Renal cortex interstitium (tissue), 15 donors: Measurements from ENCODE around the gene RC3H1. TPM values are rescaled to one million over a fixed set of nuclear protein-coding genes. Genes with fewer than 3 reads are reported as not detected.
"Not testable (repeated sequence)": the region's sequence is repeated elsewhere in the genome, so short reads cannot be mapped to it uniquely, and the experiment has no call there.

Experiments used
- DNase-seq, 11 donors: peaks; one replicate each; pipeline ENCODE4 v3.0.0-alpha.2; 2013; ENCODE audit warnings: low read depth in 9 of 11, low spot score in 4 of 11; ENCODE audit errors: extremely low read depth in 1 of 11
- long read RNA-seq, 16 experiments: transcript quantifications; one replicate each; lab custom pipeline, GENCODE V29; 2026
- polyA plus RNA-seq, 3 donors: library from polyadenylated mRNA; unstranded; fragments of 120-200 nt; gene quantifications; one replicate each; pipeline ENCODE4 v1.2.1, GENCODE V29; 2013; ENCODE audit not compliant: insufficient read length in 3 of 3

The RC3H1 gene, protein sequence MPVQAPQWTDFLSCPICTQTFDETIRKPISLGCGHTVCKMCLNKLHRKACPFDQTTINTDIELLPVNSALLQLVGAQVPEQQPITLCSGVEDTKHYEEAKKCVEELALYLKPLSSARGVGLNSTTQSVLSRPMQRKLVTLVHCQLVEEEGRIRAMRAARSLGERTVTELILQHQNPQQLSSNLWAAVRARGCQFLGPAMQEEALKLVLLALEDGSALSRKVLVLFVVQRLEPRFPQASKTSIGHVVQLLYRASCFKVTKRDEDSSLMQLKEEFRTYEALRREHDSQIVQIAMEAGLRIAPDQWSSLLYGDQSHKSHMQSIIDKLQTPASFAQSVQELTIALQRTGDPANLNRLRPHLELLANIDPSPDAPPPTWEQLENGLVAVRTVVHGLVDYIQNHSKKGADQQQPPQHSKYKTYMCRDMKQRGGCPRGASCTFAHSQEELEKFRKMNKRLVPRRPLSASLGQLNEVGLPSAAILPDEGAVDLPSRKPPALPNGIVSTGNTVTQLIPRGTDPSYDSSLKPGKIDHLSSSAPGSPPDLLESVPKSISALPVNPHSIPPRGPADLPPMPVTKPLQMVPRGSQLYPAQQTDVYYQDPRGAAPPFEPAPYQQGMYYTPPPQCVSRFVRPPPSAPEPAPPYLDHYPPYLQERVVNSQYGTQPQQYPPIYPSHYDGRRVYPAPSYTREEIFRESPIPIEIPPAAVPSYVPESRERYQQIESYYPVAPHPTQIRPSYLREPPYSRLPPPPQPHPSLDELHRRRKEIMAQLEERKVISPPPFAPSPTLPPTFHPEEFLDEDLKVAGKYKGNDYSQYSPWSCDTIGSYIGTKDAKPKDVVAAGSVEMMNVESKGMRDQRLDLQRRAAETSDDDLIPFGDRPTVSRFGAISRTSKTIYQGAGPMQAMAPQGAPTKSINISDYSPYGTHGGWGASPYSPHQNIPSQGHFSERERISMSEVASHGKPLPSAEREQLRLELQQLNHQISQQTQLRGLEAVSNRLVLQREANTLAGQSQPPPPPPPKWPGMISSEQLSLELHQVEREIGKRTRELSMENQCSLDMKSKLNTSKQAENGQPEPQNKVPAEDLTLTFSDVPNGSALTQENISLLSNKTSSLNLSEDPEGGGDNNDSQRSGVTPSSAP
- 10 to 100 TPM; 11.8 to 15.3 (median 13.8) TPM for polyA plus RNA-seq
- long read RNA-seq, donor 1 = 0 reads
- long read RNA-seq, donor 2 = 0 reads
- long read RNA-seq, donor 3 = 0 reads
- long read RNA-seq, donor 4 = 0 reads
- long read RNA-seq, donor 5 = 0 reads
- long read RNA-seq, donor 6, partial matches to known transcripts = 5 of 5 reads
- long read RNA-seq, donor 6, other reads (novel, unspliced or antisense) = 0 of 5 reads
- long read RNA-seq, donor 7 = 0 reads
- long read RNA-seq, donor 8, partial matches to known transcripts = 13 of 13 reads
- long read RNA-seq, donor 8, other reads (novel, unspliced or antisense) = 0 of 13 reads
- long read RNA-seq, donor 9 = 0 reads
- long read RNA-seq, donor 10 = 0 reads
- long read RNA-seq, donor 11, full-length matches to known transcripts = 2 of 2 reads
- long read RNA-seq, donor 11, partial matches to known transcripts = 0 of 2 reads
- long read RNA-seq, donor 11, other reads (novel, unspliced or antisense) = 0 of 2 reads
- long read RNA-seq, donor 12, partial matches to known transcripts = 0 of 1 reads
- long read RNA-seq, donor 12, other reads (novel, unspliced or antisense) = 0 of 1 reads
- long read RNA-seq, donor 13, partial matches to known transcripts = 6 of 6 reads
- long read RNA-seq, donor 13, other reads (novel, unspliced or antisense) = 0 of 6 reads
- long read RNA-seq, donor 14 = 0 reads
- long read RNA-seq, donor 15 = 0 reads
- long read RNA-seq, donor 16, partial matches to known transcripts = 0 of 3 reads
- long read RNA-seq, donor 16, other reads (novel, unspliced or antisense) = 0 of 3 reads

DNA sequence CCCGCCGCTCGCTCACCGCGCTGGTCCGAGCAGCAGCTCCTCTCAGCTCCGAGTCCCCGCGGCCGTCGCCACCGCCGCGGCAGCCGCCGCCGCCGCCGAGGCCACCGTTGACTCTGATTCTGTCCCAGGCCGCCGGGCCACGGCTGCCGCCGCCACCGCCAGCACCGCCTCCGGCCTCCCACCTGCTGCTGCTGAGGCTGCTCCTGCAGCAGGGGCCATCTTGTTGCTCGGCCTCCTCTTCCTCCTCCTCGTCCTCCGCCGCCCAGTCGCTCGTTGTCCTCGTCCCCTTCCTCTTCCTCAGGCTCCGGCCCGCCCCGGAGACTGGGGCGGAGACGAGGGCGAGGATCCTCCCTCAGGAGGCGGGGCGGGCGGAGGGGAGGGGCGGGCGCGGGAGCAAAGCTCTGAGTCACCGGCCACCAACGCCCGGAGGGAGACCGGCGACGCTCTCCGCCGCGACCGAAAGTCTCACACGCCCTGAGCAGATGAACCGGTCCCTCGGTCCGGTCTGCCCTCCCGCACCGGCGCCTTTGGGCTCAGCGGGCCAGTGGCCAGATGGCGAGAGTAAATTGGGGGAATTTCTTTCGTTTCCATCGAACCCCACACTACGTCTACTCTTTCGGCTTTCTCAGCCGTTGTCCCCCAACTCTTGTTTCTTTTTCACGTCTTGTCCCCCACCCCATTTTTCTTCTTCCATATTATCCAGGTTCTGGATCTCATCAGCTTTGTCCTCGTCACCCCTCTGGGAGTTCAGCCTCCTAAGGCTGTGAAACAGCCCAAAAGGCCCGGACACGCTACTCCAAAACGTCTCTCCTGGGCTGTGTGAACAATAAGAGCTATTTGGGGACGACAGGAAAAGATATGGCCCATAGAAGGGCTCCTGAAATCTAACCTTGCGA, at the start of gene RC3H1:
TSS of gene RC3H1 (minus strand) at position 278 of the 896 bp plus-strand sequence. CDS start 29,372 bp downstream, outside the sequence.
- peak; percentile 66 to 92 (median 86) for DNase-seq

DNA sequence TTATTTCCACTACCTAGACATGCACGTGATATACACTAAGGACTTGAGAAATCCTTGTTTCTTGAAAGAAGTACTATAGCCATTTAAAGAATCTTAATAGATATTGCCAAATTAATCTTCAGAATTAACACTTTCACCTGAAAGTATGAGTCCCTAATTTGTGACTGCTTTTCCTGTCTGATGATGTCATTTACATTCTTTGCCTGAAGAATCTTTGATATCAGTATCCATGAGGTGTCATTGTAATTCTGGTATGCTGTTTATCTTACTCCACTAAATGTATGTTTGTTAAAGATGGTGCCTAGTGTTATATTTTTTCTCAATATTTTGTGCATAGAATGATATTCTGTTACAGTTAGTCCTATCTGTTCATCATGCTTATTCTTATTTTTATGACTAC, 48.5 kb upstream of the RC3H1 start:
- no peak for DNase-seq

DNA sequence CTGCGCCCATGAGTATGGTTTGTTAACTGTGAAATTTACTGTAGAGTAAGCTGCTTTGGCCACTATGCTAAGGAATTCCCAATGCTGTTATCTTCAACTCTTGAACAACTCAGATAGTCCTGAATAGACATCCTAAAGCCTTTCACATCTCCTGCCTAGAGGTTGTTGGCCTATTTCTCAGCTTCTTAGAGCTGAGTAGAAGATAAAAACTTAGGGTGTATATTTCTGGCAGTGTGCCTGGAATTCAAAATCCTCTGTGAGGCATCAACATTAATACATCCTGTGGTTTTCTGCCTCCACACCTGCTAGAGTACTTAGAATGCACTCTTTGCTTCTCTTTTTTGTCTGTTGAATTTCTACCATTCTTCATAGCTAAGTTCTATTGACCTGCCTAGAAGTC, 45.8 kb upstream of the RC3H1 start:
- DNase-seq = no peak

DNA sequence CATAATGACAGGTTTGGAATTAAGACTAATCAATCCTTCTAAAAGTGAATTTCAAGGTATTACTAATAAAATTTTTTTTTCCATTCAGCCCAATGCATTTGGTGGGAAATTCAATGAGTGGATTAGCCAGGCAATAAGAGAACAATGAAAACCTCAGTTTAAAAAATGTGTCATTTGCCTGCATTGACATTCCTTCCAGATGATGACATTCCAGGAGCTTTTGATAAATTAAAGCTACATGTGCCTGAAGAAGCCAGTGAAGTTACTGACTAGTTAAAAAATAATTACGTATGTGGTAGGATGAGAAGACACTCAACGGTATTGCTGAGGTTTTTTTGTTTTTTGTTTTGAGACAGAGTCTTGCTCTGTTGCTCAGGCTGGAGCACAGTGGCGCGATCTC, 37.9 kb upstream of the RC3H1 start:
- no peak for DNase-seq

DNA sequence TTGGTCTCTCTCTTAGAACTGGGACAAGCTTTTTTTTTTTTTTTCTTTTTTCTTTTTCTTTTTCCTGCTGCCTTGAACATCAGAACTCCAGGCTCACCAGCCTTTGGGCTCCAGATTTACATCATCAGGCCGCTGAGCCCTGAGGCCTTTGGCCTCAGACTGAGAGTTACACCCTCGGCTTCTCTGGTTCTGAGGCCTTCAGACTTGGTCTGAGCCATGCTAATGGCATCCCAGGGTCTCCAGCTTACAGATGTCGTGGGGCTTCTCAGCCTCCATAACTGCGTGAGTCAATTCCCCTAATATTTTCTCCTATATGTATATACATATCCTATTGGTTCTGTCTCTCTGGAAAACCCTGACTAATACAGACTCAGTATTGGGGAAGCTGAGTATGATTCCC, 36.5 kb upstream of the RC3H1 start:
- no peak for DNase-seq

DNA sequence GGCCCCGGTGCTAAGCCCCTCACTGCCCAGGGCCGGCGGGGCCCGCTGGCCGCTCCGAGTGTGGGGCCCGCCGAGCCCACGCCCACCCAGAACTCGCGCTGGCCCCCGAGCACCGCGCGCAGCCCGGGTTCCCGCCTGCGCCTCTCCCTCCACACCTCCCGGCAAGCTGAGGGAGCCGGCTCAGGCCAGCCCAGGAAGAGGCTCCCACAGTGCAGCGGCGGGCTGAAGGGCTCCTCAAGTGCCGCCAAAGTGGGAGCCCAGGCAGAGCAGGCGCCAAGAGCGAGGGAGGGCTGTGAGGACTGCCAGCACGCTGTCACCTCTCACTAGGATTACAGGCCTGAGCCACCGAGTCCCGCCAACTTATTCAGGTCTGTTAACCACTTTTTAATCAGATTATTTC, 34.5 kb upstream of the RC3H1 start:
- not testable (repeated sequence) for DNase-seq

DNA sequence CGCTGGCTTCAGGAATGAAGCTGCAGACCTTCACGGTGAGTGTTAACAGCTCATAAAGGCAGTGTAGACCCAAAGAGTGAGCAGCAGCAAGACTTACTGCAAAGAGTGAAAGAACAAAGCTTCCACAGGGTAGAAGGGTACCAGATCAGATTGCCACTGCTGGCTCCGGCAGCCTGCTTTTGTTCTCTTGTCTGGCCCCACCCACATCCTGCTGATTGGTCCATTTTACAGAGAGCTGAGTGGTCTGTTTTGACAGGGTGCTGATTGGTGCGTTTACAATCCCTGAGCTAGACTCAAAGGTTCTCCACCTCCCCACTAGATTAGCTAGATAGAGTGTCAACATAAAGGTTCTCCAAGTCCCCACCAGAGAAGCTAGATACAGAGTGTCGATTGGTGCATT, 33.6 kb upstream of the RC3H1 start:
- not testable (repeated sequence) for DNase-seq

DNA sequence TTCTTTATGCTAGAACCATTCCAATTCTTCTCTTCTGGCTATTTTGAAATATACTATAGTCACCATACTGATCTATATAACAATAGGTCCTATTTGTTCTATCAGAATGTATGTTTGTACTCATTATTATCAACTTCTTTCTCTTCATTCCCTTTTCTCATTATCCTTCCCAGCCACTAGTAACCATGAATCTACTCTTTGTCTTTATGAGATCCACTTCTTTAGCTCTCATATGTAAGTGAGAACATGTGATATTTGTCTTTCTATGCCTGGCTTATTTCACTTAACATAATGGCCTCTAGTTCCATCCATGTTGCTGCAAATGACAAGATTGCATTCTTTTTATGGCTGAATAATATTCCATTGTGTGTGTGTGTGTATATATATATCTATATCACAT, 31.7 kb upstream of the RC3H1 start:
- no peak for DNase-seq

DNA sequence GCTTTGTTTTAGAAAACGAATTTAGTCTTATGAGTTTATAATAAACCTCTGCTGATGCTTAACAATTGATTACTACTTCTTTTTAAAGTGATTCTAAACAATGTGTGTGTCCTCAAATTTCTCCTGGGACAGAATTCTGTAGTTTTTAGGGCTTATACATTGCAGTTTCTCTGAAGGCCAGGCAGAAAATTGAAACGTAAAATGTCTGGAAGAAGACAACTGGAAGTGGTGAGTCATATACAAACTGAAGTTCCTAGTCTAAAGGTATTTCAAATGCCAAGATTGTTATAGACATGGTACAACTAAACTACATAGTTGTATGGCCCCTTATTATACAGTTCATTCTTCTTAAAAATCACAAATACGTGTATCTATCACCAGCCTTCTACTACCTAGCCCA, 30.5 kb upstream of the RC3H1 start:
- no peak for DNase-seq

DNA sequence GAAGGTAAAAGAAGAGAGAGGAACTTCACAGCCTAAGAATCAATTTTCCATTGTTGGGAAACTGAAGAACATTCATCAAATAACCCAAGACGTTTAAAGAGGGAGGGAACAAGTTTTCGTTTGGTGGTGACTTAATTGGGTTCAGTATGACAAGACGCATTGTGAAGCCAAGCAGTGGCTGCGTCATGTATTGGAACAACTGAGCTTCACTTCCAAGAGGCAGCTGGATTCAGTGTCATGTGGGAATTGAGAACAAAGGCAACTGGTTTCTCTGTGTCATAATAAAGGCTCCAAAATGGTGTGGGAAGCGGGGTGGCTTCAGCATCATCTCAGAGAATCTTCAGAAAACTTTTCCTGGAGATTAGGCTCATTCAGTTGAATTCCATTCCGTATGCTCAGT, 29.8 kb upstream of the RC3H1 start:
- DNase-seq = no peak

DNA sequence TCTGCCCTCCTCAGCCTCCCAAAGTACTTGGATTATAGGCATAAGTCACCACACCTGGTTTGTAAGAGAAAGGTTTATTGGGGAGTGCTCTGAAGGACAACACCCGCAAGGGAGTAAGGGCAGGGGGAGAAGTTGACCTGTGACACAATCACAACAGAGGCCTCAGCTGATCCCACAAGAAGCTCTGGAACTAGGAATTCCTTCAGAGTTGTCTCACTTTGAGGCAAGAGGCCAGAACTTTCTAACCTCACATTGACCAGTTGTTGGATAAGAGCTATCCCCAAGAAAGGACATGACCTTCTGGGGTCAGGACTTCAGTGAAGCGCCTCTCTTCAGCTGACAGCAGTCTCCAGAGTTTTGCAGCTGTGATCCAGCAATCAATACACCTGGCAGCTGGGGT, 27.4 kb upstream of the RC3H1 start:
- no peak for DNase-seq

DNA sequence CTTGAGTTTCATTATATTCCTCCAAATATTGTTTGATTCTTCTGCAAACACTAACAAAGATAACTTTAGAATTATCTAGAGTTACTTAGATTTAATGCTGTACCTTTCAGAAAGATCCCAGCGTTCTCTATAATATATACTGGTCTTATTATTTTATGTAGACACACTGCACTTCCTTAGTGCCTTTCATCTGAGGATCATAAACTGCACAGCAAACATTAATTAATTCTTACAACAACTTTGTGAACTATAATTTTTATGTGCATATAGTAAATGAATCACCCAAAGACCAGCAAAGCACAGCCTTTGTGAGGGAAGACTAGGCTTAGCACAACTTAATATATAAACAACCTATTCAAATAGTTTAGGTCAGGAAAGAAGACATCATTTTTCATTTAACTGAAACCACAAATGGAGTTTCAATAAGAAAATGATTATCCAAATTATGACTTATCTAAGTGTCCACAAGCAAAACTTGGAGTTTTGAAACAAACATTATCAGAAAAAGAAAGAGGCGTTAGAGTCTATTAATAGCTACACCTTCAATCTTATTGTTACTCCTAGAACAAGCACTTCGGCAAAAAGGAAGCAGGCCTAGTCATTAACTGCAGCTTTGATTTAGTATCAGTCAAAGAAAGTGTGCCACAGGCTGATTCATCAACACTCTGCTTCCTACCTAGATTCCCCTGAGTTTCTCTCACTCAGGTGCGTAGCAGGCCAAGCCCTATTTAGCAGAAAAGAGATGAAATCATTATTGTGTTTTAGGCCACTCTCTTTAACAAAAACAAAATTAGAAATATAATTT, 22.5 kb upstream of the RC3H1 start:
- no peak for DNase-seq

DNA sequence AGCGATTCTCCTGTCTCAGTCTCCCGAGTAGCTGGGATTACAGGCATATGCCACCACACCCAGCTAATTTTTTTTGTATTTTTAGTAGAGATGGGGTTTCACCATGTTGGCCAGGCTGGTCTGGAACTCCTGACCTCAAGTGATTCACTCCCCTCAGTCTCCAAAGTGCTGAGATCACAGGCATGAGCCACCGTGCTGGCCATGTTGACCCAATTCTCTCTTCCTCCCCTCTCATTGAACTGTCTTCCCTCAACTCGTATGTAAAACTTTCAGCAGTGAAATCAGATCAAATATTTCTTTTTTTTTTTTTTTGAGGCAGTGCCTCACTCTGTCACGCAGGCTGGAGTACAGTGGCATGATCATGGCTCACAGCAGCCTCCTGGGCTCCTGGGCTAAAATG, 20.4 kb upstream of the RC3H1 start:
- not testable (repeated sequence) for DNase-seq

DNA sequence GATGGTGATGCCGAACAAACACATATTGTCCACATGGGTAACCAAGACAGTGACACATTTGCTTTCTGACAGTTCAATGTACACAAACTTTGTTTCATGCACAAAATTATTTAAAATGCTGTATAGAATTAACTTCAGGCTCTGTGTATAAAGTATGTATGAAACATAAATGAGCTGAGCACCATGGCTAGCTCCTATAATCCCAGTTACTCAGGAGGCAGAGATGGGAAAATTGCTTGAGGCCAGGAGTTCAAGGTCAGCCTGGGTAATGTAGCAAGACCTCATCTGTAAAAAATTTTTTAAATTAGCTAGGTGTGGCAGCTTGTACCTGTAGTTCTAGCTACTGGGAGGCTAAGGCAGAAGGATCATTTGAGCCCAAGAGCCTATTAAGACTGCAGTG, 19.2 kb upstream of the RC3H1 start:
- no peak for DNase-seq

DNA sequence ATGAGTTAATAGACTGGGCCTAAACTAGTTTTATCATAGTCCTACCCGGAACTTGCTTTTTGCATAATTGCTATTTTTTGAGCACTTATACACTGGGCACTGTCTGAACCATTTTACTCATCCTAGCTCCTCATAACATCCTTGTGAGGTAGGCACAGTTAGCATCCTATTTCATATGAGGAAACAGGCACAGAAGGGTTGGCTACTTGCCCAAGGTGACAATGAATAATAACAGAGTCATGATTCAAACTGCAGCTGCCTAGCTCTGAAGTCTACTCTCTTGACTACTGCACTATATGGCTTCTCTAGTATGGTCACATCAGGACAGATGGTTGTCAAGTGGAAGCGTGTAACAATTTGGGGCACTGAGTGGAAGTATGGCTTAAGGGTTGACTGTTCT, 18.2 kb upstream of the RC3H1 start:
- no peak for DNase-seq

DNA sequence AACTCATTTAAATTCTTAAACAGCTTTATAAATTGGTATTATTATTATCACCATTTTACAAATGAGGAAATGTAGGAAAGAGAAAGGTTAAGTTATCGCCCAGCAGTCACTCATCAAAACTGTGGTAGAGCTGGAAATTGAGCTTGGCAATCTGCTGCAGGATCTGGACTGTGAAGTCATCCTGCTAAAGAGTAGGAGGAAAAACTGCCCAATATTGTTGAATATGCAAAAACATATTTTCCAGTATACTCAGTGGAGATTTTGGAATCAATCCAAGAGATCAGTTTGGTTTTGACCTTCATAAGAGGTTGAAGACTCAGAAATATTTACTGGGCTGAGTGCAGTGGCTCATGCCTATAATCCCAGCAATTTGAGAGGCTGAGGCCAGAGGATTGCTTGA, 16.9 kb upstream of the RC3H1 start:
- no peak for DNase-seq
